GM18520 (cell line): ENCODE data around the gene PCDHB7.
"Not testable (repeated sequence)": the region's sequence is repeated elsewhere in the genome, so short reads cannot be mapped to it uniquely, and the experiment has no call there.

Experiments used
- ATAC-seq: cut with Tn5 transposase; IDR thresholded peaks from one replicate; pipeline ENCODE4 v1.9.1; 2021; ENCODE audit not compliant: unreplicated experiment

Gene PCDHB7

DNA sequence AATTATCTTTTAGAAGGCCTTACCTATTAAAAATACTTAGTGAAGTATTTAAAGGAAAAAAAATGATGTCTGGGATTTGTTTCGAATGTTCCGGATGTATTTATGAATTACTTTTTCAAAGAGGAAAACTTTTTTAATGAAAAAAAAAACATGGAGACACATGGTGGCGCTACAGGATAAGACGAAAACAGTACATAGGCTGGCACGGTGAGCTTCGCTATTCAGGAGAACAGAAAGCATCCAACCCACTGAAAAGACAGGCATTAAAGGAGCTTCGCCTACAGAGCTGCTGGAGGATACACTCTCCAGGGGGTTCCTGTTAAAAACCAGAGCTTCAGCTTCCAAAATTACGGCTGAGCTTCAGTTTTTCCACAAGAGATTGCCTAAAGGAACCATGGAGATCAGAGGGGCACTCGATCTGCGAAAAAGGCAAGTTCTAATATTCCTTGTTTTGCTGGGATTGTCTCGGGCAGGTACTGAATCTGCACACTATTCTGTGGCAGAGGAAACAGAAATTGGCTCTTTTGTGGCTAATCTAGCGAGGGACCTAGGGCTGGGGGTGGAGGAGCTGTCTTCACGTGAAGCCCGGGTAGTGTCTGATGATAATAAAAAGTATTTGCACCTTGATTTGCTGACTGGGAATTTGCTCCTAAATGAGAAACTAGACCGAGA is 50.8 kb downstream of the PCDHB7 start, which contains the start of gene PCDHB14:
PCDHB14 (plus strand) TSS at position 232 of the 672 bp plus-strand sequence; CDS start at position 395, 163 bp downstream.
- ATAC-seq, result no peak

DNA sequence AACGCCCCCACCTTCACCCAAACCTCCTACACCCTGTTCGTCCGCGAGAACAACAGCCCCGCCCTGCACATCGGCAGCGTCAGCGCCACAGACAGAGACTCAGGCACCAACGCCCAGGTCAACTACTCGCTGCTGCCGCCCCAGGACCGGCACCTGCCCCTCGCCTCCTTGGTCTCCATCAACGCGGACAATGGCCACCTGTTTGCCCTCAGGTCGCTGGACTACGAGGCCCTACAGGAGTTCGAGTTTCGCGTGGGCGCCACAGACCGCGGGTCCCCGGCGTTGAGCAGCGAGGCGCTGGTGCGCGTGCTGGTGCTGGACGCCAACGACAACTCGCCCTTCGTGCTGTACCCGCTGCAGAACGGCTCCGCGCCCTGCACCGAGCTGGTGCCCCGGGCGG is 52.4 kb downstream of the PCDHB7 start:
- not testable (repeated sequence) for ATAC-seq

DNA sequence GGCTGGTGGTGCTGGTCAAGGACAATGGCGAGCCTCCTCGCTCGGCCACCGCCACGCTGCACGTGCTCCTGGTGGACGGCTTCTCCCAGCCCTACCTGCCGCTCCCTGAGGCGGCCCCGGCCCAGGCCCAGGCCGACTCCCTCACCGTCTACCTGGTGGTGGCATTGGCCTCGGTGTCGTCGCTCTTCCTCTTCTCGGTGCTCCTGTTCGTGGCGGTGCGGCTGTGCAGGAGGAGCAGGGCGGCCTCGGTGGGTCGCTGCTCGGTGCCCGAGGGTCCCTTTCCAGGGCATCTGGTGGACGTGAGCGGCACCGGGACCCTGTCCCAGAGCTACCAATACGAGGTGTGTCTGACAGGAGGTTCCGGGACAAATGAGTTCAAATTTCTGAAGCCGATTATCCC is 53.0 kb downstream of the PCDHB7 start:
- ATAC-seq, result not testable (repeated sequence)
